B cell (primary cell): ENCODE measurements around the gene DVL2. TPM values are rescaled to one million over a fixed set of nuclear protein-coding genes. Genes with fewer than 3 reads are reported as not detected.

Experiments used
- ATAC-seq: fragments of 200-7000 bp; cut with Tn5 transposase; one replicate; pipeline ENCODE4 v1.10.0; 2021; ENCODE audit warnings: low read depth, mild to moderate bottlenecking, moderate number of reproducible peaks, moderate library complexity
- CTCF ChIA-PET: fragments of 350-600 bp; sonication (Branson Sonifier 250); formaldehyde crosslinking; loops from one replicate; lab custom pipeline; 2021; ENCODE audit warnings: antibody characterized with exemption, inconsistent platforms; lab: Charles Lee
- POLR2A ChIA-PET: fragments of 350-600 bp; sonication (Branson Sonifier 250); formaldehyde crosslinking; loops from one replicate; lab custom pipeline; 2021; ENCODE audit warnings: antibody characterized with exemption; lab: Charles Lee
- DNase-seq: peaks from one replicate; pipeline ENCODE4 v3.0.0; 2013
- H2AFZ ChIP-seq: 2 replicates; pipeline ENCODE4 v1.6.1; 2012; ENCODE audit warnings: mild to moderate bottlenecking, low read depth, low read length; ENCODE audit not compliant: insufficient read depth, poor library complexity, severe bottlenecking
- H3K27ac ChIP-seq, 2 donors: 1 replicate in 1 of 2; 2 replicates in 1 of 2; pipeline ENCODE4 v1.5.1; 2012 to 2013; ENCODE audit warnings: low read length in 2 of 2, mild to moderate bottlenecking in 2 of 2, moderate library complexity in 1 of 2
- H3K27me3 ChIP-seq, 4 experiments: fragments of 200-600 bp in 1 of 4; sonication (generic) in 1 of 4; replicated peaks in 1 of 4; 1 replicate in 2 of 4; 2 replicates in 2 of 4; pipeline versions ENCODE4 v1.6.1 to v1.7.0; 2013 to 2016; ENCODE audit warnings: low read length in 3 of 4, mild to moderate bottlenecking in 2 of 4, mixed read lengths in 1 of 4, moderate library complexity in 1 of 4; ENCODE audit not compliant: insufficient read depth in 4 of 4, control insufficient read depth in 3 of 4; ENCODE audit errors: control extremely low read depth in 1 of 4
- H3K36me3 ChIP-seq, 2 experiments: replicated peaks in 1 of 2; 1 replicate in 1 of 2; 2 replicates in 1 of 2; pipeline versions ENCODE4 v1.6.1 to v1.7.1; 2013; ENCODE audit warnings: low read length in 1 of 2; ENCODE audit not compliant: insufficient read depth in 2 of 2, control insufficient read depth in 1 of 2; ENCODE audit errors: control extremely low read depth in 1 of 2, extremely low read depth in 1 of 2
- H3K4me1 ChIP-seq, 2 donors: fragments of 200-600 bp in 1 of 2; sonication (generic) in 1 of 2; 1 replicate in 1 of 2; 2 replicates in 1 of 2; pipeline versions ENCODE4 v1.5.1 to v1.6.1; 2013 to 2017; ENCODE audit warnings: low read length in 2 of 2; ENCODE audit not compliant: control insufficient read depth in 2 of 2, insufficient read depth in 2 of 2
- H3K4me2 ChIP-seq: replicated peaks from 2 replicates; pipeline ENCODE3; 2012; ENCODE audit warnings: mild to moderate bottlenecking, low read depth, low read length; ENCODE audit not compliant: poor library complexity, severe bottlenecking
- H3K4me3 ChIP-seq, 5 experiments: fragments of 200-600 bp in 1 of 5; sonication (generic) in 1 of 5; 1 replicate in 3 of 5; 2 replicates in 2 of 5; pipeline versions ENCODE4 v1.5.1 to v1.7.0; 2011 to 2016; ENCODE audit warnings: low read length in 4 of 5, mild to moderate bottlenecking in 4 of 5, low read depth in 2 of 5, control low read depth in 1 of 5, moderate library complexity in 1 of 5; ENCODE audit not compliant: insufficient read depth in 1 of 5; ENCODE audit errors: control extremely low read depth in 1 of 5, extremely low read depth in 1 of 5
- H3K79me2 ChIP-seq: fragments of 200-600 bp; sonication (generic); one replicate; pipeline ENCODE4 v1.6.0; 2016; ENCODE audit warnings: low read length; ENCODE audit not compliant: control insufficient read depth, insufficient read depth
- H3K9ac ChIP-seq: fragments of 200-600 bp; sonication (generic); 2 replicates; pipeline ENCODE4 v1.6.1; 2017; ENCODE audit warnings: mild to moderate bottlenecking, low read length, moderate library complexity
- H3K9me3 ChIP-seq, 3 donors: one replicate each; pipeline versions ENCODE4 v1.6.1 to v1.7.1; 2013; ENCODE audit warnings: low read length in 2 of 3; ENCODE audit not compliant: control insufficient read depth in 2 of 3, insufficient read depth in 1 of 3; ENCODE audit errors: control extremely low read depth in 1 of 3
- H4K20me1 ChIP-seq: 2 replicates; pipeline ENCODE4 v1.6.0; 2012; ENCODE audit warnings: mild to moderate bottlenecking, low read length; ENCODE audit not compliant: insufficient read depth, control insufficient read depth, poor library complexity, severe bottlenecking
- H3K27ac Mint-ChIP-seq: one replicate; pipeline ENCODE4 v1.8.0; 2021; ENCODE audit warnings: mixed read lengths
- H3K27me3 Mint-ChIP-seq: one replicate; pipeline ENCODE4 v1.8.0; 2021; ENCODE audit warnings: mixed read lengths
- H3K4me1 Mint-ChIP-seq: one replicate; pipeline ENCODE4 v1.8.0; 2021; ENCODE audit warnings: mixed read lengths
- H3K4me3 Mint-ChIP-seq: one replicate; pipeline ENCODE4 v1.8.0; 2021; ENCODE audit warnings: mixed read lengths
- H3K9me3 Mint-ChIP-seq: one replicate; pipeline ENCODE4 v1.8.0; 2022; ENCODE audit warnings: mixed read lengths; ENCODE audit not compliant: insufficient read depth
- CTCF ChIP-seq: fragments of 200-600 bp; IDR thresholded peaks from one replicate; pipeline ENCODE4 v1.8.0; 2022; ENCODE audit warnings: antibody characterized with exemption, mild to moderate bottlenecking
- EZH2 ChIP-seq: IDR thresholded peaks from 2 replicates; pipeline ENCODE4 v1.6.1; 2012; ENCODE audit warnings: borderline replicate concordance, low read depth, mild to moderate bottlenecking, moderate library complexity, low read length; ENCODE audit not compliant: insufficient read depth, poor library complexity, severe bottlenecking
- WGBS: methylation state at CpG from one replicate; pipeline ENCODE4 v1.1.5; 2013; ENCODE audit warnings: missing lambda C conversion rate; ENCODE audit not compliant: insufficient coverage; 5-methylcytosine and 5-hydroxymethylcytosine counted together
- intact Hi-C: fragments of 100-400 bp; cut with micrococcal nuclease; formaldehyde crosslinking; loops from one replicate; pipeline ENCODE4 v1.10.0; 2022
- polyA plus RNA-seq: library from polyadenylated mRNA; depleted of rRNA; stranded (reverse); fragments of >200 nt; gene quantifications from 2 replicates; pipeline ENCODE4 v1.2.3, GENCODE V29; 2012
- total RNA-seq, 2 donors: library from RNA; stranded (reverse); fragments of 120-200 nt in 1 of 2; gene quantifications; 1 replicate in 1 of 2; 2 replicates in 1 of 2; pipeline versions ENCODE4 v1.2.3 to v1.2.4, GENCODE V29; 2013 to 2022

DVL2 gene
- total and polyA plus RNA-seq, 2 donors (not counting 1 experiment from before 2014, with no cell fraction given) = 22.5 to 104 TPM

- Histone ChIP-seq H3K9me3 (no peaks in the 10 kb centered on the region), H3K36me3 (peaks cover 0 to 77% of the 10 kb centered on the region in 2 experiments)
- POLR2A ChIA-PET = no interaction called here
These were observed 7.3 kb downstream of the DVL2 start for GRCh38 chr17:7226721-7227710.

More at GRCh38 chr17:7226721-7227710, 7.3 kb downstream of the DVL2 start:
- peaks cover 0 to 2% of the 10 kb centered on the region in 2 donors for H3K4me1 ChIP-seq
- Mint-ChIP-seq H3K9me3 (no peaks in the 10 kb centered on the region), H3K27me3 (no peaks in the 10 kb centered on the region), H3K4me3 (no peak overlapping the region), H3K27ac (no peak overlapping the region), H3K4me1 (peaks cover 3% of the 10 kb centered on the region)
- CTCF ChIA-PET = no interaction called here
- no peaks in the 10 kb centered on the region for H3K27me3 ChIP-seq
- peaks cover 23% of the 10 kb centered on the region for H3K79me2 ChIP-seq
- intact Hi-C loops = no loop called here
- DNase-seq (no peak), ATAC-seq (no peak)
- no peak overlapping the region for H3K9ac ChIP-seq
- no peak for TF ChIP-seq EZH2
- TF ChIP-seq CTCF = no peak
- no peak overlapping the region for H3K4me3 ChIP-seq
- 98% methylated on average over 31 of the region's 31 CpGs for WGBS
- H3K4me2 ChIP-seq = no peak overlapping the region
- H3K27ac ChIP-seq = no peak overlapping the region
- H4K20me1 ChIP-seq = no peaks in the 10 kb centered on the region
- H2AFZ ChIP-seq = no peak overlapping the region
